Measurements from ENCODE around the gene CUTC.

Gene CUTC

GRCh38 chr10:99782447-99783286, 50.6 kb downstream of the CUTC start, which contains the start of gene ABCC2:
TSS of gene ABCC2 (plus strand) at chr10:99782640. CDS start at chr10:99782845, 205 bp downstream.
- DNase-seq (ENCODE audit: low read depth): no peak

DNA sequence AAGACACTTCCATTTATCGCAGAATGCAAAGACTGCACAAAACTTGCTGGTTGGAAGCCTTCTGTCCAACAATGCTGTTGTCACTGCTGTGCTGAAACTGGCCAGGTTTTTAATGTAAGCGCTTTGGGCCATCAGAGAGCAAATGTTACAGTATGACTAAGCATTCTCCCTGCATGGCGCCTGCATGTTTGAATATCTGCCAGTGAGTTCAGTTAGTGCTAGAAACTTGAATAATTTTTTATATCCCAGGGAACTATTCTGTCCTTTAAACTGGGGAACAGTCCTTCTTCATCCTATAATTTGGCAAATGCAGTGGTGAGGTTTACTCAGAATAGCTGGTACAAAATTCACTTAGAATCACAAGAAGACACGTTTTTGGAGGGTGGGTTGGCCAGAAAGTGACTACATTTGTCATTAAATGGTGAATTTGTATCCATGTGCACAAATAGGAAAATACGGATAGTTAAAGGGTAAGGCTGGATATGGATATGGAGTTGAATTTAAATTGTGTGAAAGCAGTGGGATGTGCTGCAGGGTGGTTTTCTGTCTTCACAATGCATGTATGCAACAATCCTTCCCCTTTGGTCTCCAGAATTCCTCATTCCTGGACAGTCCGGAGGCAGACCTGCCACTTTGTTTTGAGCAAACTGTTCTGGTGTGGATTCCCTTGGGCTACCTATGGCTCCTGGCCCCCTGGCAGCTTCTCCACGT, 52.1 kb downstream of the CUTC start:
- DNase-seq (ENCODE audit: low read depth): peak; percentile 87

GRCh38 chr10:99784727-99785441, 52.9 kb downstream of the CUTC start:
- peak; percentile 45 for DNase-seq (ENCODE audit: low read depth)

GRCh38 chr10:99785646-99786045, 53.6 kb downstream of the CUTC start:
- DNase-seq (ENCODE audit: low read depth): no peak

GRCh38 chr10:99787311-99787710, 55.3 kb downstream of the CUTC start:
- no peak for DNase-seq (ENCODE audit: low read depth)

DNA sequence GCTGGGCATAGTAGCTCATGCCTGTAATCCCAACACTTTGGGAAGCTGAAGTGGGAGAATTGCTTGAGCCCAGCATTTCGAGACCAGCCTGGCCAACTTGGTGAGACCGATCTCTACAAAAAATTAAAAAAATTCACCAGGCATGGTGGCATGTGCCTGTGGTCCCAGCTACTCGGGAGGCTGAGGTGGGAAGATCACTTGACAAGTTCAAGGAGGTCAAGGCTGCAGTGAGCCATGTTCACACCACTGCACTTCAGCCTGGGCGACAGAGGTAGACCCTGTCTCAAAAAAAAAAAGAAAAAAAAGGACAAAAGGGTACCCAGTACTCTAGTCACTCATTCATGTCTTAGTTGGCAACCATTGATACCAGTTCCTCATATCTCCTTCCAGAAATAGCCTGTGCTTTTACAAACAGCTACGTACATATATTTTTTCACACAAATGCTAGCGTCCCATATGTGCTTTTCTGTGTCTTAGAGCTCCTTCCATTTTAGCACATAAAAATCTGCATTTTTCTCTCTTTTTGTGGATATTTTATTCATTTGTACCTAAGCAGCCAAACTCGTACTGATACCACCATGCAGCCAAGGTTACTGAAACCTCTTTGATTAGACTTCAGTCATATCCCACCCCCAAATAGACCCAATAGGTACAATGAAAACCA, 55.9 kb downstream of the CUTC start:
- no peak for DNase-seq (ENCODE audit: low read depth)

- peak; percentile 57 for DNase-seq (ENCODE audit: low read depth)
Observed at GRCh38 chr10:99788598-99789256, 56.7 kb downstream of the CUTC start.

DNA sequence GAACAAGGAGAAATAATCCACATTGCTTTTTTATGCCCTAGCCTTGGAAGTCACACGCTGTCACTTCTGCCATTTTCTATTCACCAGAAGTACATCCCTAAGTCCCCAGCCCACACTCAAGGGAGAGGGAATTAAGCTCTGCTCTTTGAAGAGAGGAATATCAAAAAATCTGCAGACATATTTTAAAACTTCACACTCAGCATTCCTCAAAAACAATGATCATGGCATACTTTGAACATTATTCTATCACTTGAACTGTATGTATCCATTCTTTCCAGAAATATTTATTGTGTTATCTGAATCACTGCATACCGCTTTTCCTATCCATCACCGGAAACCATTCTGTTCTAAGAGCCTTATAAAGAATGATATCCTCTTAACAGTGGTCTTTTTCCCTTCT, 59.8 kb downstream of the CUTC start:
- DNase-seq (ENCODE audit: low read depth): no peak

DNA sequence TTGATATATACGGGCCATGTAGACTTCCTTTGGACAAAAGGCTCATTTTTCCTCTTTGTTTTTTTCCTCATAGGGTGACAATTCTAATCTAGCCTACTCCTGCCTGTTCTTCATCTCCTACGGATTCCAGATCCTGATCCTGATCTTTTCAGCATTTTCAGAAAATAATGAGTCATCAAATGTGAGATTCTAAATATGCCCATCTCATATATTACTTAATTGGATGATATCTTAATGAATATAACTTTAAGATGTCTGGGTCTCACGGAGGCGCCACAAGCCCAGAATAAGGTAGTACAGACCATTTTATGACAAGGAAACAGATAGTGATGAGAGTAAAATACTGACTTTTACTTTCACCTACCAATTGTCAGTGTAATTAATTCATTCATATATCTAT, 61.8 kb downstream of the CUTC start:
- DNase-seq (ENCODE audit: low read depth): no peak

DNA sequence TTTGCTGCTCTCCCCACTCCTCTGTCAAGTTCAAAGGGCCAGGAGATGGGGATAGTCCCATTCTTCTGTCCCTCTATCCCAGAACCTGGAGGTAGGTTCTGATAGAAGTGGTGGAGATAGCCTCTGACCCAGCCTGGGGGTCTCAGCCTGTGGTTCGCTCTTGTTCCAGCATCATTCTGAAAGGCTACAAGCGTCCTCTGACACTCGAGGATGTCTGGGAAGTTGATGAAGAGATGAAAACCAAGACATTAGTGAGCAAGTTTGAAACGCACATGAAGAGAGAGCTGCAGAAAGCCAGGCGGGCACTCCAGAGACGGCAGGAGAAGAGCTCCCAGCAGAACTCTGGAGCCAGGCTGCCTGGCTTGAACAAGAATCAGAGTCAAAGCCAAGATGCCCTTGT, 64.9 kb downstream of the CUTC start:
- no peak for DNase-seq (ENCODE audit: low read depth)

DNA sequence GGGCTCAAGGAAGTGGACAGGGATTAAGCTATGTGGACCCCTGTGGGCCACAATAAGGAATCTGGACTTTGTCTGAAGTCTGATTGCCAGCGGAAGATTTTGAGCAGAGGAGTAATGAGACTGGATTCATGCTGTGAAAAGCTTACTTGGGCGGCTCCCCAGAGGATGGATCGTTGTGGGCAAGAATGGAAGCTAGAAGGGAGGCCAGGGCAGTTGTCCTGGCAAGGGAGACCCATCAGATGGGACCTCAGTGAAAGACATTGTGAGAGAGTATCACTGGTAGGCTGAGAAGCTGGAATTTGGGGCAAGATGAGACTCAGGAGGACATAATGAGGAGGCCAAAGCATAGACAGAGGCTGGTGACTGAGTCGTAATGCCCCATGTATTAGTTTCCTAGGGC, 66.0 kb downstream of the CUTC start:
- no peak for DNase-seq (ENCODE audit: low read depth)

DNA sequence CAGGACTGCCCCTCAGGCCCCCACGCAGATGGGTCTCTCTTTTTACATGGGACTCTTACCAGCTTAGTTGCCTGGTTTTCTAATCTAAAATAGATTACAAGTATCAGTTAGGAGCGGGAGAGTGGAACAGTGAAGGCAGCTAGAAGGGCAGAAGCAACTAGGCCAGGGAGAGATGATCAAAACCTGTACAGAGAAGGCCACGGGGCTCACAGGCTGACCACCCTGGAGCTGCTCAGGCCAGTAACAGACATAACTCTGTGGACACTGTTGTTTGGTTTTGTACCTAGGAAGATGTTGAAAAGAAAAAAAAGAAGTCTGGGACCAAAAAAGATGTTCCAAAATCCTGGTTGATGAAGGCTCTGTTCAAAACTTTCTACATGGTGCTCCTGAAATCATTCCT, 66.9 kb downstream of the CUTC start:
- no peak for DNase-seq (ENCODE audit: low read depth)

GRCh38 chr10:99799613-99800012, 67.6 kb downstream of the CUTC start:
- DNase-seq (ENCODE audit: low read depth): no peak

- no peak for DNase-seq (ENCODE audit: low read depth)
Observed at GRCh38 chr10:99804471-99804870, 72.4 kb downstream of the CUTC start.

DNA sequence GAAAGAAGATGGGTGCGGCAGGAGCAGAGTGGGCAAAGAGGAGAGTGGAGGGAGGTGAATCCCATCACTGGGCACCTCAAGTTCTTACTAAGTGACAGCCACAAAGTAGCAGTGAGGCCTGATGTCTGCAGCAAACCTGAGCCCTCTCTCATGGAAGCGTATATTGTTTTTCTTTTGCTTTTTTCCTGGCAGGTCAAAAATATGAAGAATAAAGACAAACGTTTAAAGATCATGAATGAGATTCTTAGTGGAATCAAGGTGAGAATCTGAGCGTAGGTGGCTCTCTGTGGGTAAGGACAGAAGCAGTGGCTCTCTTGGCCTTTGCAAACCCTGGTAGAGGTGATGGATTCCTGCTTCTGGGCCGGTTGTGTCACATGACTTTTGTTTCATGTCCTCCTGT, 73.2 kb downstream of the CUTC start:
- DNase-seq (ENCODE audit: low read depth): no peak
